Embryonic facial prominence (tissue), 1 donor: ENCODE measurements around the gene WDR53.
"Not testable (repeated sequence)": the region's sequence is repeated elsewhere in the genome, so short reads cannot be mapped to it uniquely, and the experiment has no call there.

Experiments used
- DNase-seq: peaks from one replicate; pipeline ENCODE4 v3.0.0-alpha.2; 2016; ENCODE audit errors: extremely low spot score

Gene WDR53

DNA sequence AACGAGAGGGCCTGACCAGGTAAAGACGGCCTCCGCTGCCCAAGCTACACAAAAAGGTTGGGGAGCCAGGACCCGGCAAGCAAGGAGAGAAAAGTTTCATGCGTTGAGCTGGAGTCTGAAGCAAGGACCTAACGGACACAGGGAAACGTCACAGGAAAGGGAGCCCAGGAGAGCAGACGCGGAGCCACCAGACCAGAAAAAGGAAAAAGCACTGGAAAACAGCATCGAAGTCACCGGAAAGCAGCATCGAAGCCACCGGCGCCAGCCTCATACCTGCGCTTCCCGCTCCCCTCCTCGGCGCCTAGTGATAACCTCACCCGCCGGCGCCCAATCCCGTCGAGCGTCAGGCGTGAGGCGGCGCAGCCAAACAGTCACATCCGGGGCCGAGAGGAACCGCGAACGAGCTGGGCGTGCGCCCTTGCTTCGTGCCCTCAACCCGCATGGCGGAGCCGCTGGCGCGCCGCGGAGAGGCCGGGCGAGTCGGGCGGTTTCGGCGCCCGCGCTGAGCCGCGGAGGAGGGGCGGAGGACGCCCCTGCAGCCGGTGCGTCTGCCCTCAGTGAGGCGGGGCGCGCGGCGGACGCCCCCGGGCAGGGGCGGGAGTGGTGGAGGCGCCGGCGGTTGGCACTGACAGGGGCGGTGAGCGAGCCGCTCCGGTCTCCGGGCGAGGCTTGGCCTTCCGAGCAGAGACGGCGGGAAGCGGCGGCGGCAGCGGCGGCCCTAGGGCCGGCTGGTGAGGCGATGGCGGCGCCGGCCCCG lies at the start of gene WDR53, which contains the start of gene FBXO45:
Gene WDR53 (minus strand): TSS at position 309 of the 757 bp plus-strand sequence. CDS start 7,079 bp downstream, outside the sequence.
Gene FBXO45 (plus strand): TSS at position 415 of the 757 bp plus-strand sequence. CDS start 325 bp downstream, at position 740.
- peak; percentile 90 for DNase-seq

DNA sequence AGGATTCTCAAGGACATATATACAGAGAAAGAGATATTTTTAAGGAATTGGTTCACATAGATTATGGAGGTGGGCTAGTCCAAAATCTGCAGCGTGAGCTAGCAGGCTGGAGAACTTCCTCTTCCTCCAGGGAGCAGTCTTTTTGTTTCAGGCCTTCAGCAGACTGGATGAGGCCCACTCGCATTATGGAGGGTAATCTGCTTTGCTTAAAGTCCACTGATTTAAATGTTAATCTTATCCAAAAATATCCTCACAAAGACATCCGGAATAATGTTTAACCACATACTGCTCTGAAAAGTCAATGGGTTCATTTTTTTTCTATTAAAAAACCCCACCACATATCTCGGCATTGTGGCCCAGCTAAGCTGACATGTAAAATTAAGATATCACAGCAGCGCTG lies 48.9 kb upstream of the WDR53 start:
- DNase-seq: no peak

DNA sequence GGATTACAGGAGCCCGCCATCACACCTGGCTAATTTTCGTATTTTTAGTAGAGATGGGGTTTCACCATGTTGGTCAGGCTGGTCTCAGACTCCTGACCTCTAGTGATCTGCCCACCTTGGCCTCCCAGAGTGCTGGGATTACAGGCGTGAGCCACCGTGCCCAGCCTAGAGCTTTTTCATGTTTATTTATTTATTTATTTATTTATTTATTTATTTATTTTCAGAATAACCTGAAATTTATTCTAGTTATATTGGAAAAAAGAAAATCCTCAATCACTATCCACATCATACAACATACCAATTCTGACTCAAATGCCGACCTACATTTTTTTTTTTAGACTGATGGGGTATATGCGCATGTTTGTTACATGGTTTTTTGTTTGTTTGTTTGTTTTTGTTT lies 46.9 kb upstream of the WDR53 start:
- not testable (repeated sequence) for DNase-seq

DNA sequence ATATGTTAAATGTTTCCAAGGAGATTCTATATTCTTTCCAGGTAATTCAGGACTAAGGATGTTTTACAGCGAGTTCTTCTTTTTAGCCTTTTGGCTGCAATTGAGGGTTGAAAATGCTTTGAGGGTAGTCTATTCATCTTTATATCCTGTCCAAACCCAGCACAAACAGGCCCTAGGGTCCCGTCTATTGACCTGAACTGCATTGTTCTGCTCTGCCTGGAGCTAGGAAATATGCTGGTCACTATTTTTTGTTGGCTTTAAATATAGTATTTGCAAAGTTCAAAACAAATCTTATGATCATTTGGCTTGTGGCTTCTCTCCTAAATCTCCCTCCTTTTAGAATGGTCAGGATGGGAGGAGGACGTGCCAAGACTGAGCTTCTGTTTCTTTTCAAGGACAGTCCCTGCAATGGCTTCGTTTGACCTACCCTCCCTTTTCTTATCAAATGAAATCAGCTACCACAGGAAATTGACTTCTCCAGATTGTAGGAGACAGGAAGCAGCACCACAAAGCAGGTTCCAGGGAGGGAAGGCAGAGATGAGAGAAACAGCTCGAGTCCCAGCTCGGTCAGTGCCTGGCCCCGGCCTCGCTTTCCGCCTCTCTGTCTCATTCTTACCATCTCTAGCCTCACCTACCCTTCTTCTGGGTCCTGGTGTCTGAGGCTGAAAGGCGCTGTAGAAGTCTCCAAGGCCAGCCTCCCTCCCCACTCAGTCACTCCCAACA lies 43.6 kb upstream of the WDR53 start:
- DNase-seq: no peak

DNA sequence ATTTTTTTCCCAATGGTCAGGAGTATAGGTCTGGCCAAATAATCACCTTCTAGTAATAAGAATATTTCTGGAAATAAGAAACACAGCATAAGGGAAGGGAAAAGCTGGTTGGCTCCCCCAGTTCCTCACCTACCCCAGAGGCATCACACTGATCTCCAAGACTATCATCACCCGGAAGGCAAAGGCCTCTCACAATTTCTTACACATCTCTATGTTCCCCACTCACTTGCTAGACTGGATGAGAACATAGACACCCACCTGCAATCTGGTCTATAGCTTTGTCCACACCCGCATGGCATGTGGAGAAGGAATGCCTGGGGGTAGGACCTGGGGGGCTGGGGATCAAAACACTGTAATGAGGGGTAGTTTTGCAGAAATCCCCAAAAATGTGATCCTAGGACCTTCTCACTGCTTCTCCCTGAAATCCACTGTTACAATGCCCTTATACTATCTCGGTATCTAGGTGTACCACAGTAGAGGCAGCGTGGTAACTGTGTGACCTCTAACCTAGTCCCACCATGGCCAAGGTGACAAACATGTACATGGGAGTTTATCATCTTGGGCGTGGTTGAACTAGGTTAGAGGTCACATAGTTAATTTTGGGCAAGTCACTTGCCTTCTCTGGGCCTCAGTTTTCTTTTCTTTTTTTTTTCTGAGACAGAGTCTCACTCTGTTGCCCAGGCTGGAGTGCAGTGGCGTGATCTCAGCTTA lies 41.6 kb upstream of the WDR53 start:
- no peak for DNase-seq

DNA sequence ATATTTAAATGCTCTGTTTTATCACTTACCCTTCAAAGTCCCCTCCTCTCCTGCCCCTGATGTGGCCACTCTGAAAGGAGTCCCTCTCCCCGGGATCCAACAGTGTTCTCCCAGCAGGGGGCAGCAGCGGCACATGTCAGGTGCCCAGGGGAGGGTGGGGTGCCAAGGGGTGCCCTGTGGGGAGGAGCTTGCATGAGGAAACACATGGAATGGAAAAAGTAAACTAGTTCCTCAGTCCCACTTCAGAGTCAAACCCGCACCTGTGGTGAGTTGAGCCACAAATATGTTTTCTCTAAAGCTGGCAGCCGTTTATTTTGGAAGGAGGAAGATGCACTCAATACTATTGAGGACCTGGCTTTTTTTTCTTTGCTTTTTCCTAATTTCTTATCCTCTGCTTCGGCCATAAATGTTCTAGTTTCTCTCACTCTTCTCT lies 41.0 kb upstream of the WDR53 start:
- no peak for DNase-seq

DNA sequence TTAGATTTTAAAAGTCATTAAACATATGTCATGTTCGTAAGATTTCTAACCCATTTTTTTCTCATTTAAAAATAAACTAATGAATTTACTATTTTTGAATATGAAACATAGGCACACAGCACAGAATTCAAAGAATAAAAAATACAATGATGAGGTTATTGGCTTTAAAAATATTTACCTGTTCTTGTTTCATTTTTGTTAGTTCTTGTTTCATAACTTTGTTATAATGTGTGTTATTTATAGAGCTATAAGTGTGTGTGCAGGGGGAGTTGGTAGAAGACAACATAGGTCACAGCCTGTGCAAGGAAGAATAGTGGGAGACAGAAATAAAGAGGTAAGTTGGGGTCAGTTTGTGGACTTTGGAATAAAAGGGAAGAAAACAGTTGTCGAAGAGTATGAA lies 40.3 kb upstream of the WDR53 start:
- DNase-seq: no peak

DNA sequence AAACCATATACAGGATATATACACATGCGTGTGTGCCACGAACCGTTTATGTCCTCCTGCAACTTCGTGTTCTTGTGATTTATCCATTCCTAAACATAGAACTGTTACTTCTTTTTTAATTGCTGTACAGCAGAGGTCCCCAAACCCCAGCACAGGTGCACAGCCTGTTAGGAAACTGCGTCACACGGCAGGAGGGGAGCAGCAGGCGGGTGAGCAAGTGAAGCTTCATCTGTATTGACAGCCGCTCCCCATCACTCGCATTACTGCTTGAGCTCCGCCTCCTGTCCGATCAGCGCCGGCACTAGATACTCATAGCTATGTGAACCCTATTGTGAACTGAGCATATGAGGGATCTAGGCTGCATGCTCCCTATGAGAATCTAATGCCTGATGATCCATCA lies 36.2 kb upstream of the WDR53 start:
- no peak for DNase-seq

DNA sequence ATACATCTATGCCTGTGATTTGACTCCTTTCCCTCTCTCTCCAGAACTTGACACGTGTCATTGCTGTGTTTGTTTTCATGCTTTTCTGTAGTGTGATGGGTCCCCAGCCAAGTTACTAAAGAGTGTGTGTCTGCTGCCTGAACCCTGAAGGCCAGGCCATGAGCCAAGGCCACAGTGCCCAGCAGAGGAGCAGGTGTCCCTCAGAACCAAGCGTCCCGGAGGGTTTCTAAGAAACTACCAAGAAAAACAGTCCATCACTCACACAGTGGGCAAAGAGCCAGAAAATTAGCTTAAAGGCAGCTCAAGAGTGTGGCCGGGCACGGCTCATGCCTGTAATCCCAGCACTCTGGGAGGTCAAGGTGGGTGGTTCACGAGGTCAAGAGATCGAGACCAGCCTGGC lies 35.3 kb upstream of the WDR53 start:
- DNase-seq: no peak

DNA sequence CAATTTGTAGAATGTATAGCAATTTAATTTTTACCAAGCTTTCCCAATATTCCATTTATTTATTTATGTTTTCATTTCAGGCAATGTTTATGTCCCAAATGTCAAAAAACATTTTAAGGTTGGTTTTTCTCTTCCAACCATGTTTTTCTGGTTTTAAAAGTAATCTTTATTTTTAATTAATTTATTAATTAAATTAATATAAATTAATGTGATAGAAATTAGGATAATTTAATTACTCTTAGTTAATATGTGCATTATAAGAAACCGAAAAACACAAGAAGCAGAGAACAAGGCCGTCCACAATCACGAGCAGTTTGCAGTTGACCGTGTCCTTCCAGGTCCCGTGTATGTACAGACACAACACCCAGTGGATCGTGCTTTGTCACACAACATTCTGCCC lies 34.3 kb upstream of the WDR53 start:
- DNase-seq: no peak

DNA sequence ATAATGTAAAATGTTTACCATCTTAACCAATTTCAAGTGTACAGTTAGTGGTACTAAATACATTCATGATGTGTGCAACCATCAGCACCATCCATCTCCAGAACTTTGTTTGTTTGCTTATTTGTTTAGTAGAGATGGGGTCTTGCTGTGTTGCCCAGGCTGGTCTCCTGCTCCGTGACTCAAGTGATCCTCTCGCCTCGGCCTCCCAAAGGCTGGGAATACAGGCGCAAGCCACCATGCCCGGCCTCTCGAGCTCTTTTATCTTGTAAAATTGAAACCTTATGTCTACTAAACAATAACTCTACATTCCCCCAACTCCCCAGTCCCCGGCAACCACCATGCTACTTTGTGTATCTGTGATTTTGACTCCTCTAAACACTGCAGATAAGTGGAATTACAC lies 32.0 kb upstream of the WDR53 start:
- no peak for DNase-seq

DNA sequence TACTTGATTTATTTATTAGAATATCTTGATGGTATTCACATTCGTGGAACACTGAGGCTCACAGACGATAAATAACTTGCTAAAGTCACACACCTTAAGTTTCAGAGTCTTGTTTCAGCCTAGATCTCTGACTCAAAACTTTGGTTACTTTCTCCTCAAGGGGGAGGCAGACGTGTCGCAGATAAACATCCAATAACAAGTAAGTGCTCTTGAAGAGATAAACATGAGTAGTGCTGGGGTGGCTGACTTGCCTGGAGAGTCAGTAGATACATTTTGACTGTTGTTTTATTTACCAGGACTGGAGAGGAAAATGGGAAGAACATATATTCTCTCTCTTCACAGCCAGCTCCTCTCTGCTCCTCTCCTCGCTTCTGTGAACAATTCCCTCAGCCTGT lies 31.4 kb upstream of the WDR53 start:
- no peak for DNase-seq

DNA sequence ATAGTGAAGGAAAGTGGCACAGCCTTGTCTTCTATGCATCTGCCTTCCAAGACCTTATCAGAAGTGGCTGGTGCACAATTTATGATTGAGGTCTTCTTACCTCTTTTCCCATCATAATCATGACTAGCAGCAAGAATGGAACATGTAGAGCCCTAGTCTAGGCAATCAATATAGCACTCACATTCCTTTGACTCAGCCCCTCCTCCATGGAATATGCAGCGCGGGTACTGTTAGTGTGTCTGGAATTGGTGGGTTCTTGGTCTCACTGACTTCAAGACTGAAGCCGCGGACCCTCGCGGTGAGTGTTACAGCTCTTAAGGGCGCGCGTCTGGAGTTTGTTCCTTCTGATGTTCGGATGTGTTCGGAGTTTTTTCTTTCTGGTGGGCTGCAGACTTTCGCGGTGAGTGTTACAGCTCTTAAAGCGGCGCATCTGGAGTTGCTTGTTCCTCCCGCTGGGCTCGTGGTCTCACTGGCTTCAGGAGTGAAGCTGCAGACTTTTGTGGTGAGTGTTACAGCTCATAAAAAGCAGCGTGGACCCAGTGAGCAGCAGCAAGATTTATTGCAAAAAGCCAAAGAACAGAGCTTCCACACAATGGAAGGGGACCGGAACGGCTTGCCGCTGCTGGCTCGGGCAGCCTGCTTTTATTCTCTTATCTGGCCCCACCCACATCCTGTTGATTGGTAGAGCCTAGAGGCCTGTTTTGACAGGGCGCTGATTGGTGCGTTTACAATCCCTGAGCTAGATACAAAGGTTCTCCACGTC lies 29.8 kb upstream of the WDR53 start:
- DNase-seq: not testable (repeated sequence)

DNA sequence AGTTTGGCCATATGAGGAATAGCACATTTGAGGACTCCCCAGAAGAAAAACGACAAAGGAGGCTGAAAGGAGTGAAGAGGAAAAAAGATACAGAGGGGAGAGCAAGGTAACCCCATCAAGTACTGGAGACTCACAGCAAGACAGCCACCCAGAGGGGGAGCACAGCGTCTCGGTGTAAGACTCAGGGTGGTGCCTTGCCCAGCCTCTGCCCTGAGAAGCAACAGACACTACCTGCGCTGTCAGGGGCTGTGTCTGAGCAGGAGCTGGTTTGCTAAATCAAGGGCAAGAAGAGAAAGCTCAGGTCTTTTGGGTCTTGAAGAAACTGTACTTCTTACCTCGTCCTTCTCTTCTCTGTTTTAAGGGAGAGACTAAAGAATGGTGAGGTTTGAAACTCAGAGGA lies 28.0 kb upstream of the WDR53 start:
- no peak for DNase-seq

DNA sequence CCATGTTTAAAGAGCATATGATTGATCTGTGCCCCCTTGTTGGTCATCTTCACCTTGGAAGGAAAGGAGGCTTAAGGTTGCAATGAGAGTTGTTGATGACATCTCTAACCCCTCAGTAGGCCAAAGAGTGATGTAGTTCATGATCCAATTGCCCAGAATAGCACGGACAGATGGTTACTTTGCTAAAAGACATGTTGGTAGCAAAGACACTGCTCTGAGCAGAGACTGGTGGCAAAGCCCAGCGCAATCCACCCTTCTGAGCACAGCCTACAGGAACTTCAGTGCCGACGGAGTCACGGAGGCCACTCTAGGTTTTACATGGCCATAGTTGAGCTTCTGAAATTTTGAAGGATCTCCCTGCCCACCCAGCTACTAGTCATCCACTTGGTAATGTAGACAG lies 21.9 kb upstream of the WDR53 start:
- DNase-seq: no peak

DNA sequence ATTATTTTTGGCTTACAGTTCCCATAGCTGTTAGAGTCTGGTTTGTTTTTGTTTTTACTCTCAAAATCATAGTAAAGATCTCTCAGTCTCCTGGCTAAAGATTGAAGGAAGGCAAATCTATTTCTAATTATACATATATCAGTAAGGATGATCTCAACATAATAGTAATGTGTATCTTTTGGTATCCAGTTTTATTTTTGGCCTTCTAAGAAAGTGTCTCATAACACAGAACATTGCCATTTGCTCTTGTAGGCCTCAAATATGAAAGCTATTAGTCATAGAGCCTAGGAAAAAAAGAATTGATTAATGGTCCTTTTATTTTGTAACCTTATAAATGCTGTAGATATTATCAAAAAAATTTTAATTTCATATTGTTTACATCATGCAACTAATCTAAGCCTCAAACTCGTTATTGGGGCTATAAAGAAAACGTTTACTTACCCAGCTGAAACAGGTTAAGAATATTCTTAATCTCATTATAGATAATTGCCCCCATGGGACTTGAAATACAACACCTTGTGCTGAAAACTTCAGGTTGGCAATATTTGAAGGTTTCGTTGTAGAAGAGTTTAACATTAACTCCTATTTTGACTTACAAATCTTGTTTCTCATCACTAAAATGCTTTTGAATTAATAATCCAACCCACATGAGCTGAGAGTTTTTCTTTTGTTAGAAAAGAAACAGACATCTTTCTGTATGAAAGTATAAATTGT lies 16.8 kb upstream of the WDR53 start:
- DNase-seq: no peak

DNA sequence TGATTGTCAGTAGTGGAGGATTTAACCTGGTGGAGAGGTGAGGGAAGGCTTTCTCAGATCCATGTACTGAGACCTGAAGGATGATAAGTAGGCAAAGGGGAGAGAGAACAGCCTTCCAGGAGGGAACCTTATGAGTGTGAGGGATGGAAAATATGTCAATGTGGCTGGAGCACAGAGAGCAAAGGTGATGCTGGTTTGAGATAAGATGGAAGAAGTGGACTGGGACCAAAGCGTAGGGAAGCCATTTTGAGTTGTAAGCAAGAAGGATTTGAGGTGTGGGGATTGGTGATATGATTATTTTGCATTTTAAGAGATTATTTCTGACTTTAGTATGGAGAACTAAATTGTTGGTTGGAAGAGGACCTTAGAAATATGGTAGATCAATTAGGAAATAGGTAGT lies 4.0 kb upstream of the WDR53 start:
- no peak for DNase-seq

DNA sequence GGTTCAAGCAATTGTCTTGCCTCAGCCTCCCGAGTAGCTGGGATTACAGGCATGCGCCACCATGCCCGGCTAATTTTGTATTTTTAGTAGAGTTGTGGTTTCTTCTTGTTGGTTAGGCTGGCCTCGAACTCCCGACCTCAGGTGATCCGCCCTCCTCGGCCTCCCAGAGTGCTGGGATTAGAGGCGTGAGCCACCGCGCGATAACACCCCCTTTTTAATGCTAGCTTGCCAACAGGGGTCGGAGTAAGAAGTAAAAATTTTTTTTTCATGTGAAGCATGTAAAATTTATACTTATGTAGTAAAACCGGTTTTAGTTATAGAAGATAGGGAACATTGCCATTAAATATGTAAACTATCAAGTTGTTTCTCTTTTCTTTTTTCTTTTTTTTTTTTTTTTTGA lies 2.0 kb upstream of the WDR53 start:
- not testable (repeated sequence) for DNase-seq

DNA sequence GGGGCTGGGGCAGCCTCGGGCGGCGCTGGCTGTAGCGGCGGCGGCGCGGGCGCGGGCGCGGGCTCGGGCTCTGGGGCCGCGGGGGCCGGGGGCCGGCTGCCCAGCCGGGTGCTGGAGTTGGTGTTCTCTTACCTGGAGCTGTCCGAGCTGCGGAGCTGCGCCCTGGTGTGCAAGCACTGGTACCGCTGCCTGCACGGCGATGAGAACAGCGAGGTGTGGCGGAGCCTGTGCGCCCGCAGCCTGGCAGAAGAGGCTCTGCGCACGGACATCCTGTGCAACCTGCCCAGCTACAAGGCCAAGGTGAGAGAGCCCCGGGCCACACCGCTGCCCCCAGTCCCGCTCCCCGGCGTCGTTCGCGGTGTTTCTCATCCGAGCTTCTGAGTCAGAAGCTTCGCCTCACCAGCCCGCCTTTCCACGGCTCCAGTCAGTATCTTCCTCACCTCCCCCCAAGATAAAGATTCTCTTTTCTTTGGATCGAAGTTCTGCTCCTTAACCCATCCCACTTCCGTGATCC lies 706 bp upstream of the WDR53 start:
- DNase-seq: no peak

DNA sequence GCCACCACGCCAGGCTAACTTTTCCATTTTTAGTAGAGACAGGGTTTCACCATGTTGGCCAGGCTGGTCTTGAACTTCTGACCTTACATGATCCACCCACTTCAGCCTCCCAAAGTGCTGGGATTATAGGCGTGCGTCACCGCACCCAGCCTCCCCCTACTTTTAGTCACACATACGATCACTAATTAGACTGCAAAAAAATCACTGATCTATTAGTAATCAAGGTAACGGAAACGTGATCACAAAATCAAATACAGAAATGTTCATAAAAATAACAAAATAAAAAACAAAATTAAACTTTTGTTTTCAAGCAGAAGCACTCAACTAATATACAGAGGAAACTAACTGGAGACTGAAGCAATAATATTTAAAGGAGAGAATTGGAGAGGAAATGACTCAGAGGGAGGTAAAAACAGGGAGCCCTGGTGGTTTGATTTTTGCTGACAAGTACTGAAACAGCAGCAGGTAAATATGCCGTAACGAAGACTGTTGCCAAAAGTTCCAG lies 4.6 kb downstream of the WDR53 start:
- DNase-seq: no peak

DNA sequence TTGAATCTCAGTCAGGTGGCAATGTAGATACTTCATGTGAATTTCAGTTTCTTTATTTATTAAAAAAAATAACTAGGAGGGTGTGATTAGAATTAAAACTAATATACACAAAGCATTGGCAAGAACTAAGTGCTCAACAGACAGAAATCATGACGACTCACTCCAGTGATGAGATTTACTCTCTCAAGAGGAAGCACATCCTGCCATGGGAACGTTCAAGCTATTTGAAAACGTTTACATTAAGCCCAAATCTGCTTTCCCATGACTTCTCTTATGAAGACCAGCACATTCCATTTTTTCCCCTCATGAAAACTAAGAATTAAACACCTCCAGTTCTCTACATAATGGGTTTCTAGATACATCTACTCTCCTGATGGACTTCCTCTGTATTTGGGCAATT lies 8.5 kb downstream of the WDR53 start:
- no peak for DNase-seq
